NB4 (cell line): ENCODE data around the gene SPHK2.

Source experiments
- DNase-seq: peaks from one replicate; pipeline ENCODE4 v3.0.0; 2010; ENCODE audit warnings: low read depth
- H3K4me3 ChIP-seq: one replicate; pipeline ENCODE4 v1.5.1; 2011; ENCODE audit warnings: mild to moderate bottlenecking, low read depth, low read length, moderate library complexity
- MYC ChIP-seq: IDR thresholded peaks from 2 replicates; pipeline ENCODE4 v1.6.1; 2011; ENCODE audit warnings: low read depth, low read length
- POLR2A ChIP-seq: IDR thresholded peaks from 2 replicates; pipeline ENCODE4 v1.6.1; 2011; ENCODE audit warnings: mild to moderate bottlenecking; ENCODE audit not compliant: insufficient read length; ENCODE audit errors: extremely low read depth
- TF ChIP-seq, protein P1 (sequence below): IDR thresholded peaks from 2 replicates; pipeline ENCODE4 v1.6.1; 2011; ENCODE audit warnings: low read depth, low read length
- TF ChIP-seq, protein P2 (sequence below): IDR thresholded peaks from one replicate; pipeline ENCODE4 v1.5.1; 2012; ENCODE audit warnings: low read depth, low read length

Gene SPHK2

DNA sequence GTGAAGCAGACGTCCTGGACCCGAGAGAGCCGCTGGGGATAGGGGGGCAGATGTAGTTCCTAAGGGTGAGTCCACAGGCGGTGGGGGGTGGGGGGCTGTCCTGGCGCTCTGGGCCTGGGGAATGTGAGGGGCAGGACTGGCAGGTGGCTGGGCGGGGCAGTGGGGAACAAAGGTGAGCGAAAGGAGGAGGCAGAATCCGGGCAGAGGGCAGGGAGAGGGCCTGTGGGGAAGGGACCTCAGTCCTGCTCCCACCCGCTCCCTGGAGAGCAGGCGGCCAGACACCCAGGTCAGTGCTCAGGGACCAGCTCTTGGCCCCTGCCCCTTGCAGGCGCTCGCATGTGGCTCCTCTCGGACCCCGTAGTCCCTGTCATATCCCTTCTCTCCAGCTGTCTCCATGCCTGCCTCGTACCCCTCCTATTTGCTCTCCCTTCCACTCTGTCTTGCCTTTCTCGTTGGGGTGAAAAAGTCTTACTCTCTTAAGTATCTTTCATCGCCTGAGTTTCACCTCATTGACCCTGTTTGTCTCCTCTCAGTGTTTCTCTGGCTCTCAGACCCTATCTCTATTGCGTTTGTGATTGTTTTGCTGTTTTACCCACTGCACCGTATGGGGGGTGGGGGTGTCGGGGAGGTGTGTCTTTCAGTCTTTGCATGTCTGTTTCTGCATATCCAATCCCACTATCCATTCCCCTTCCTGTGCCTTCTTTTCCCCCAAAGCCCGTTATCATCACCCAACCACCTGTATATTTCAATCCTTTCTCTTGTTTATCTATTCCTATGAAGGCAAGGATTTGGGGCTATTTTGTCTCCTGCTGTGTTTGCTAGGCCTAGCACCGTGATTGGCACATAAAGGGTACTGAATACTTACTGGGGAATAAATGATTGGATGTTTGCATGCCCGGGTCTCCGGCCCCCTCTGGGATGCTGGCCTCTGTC lies 5.8 kb downstream of the SPHK2 start:
- H3K4me3 ChIP-seq, result peak overlapping the region; percentile 74
- TF ChIP-seq, protein P1, sequence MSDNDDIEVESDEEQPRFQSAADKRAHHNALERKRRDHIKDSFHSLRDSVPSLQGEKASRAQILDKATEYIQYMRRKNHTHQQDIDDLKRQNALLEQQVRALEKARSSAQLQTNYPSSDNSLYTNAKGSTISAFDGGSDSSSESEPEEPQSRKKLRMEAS, result no peak
- TF ChIP-seq MYC, result no peak
- TF ChIP-seq, protein P2, sequence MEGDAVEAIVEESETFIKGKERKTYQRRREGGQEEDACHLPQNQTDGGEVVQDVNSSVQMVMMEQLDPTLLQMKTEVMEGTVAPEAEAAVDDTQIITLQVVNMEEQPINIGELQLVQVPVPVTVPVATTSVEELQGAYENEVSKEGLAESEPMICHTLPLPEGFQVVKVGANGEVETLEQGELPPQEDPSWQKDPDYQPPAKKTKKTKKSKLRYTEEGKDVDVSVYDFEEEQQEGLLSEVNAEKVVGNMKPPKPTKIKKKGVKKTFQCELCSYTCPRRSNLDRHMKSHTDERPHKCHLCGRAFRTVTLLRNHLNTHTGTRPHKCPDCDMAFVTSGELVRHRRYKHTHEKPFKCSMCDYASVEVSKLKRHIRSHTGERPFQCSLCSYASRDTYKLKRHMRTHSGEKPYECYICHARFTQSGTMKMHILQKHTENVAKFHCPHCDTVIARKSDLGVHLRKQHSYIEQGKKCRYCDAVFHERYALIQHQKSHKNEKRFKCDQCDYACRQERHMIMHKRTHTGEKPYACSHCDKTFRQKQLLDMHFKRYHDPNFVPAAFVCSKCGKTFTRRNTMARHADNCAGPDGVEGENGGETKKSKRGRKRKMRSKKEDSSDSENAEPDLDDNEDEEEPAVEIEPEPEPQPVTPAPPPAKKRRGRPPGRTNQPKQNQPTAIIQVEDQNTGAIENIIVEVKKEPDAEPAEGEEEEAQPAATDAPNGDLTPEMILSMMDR, result no peak
- no peak for TF ChIP-seq POLR2A
- peak; percentile 29 for DNase-seq

DNA sequence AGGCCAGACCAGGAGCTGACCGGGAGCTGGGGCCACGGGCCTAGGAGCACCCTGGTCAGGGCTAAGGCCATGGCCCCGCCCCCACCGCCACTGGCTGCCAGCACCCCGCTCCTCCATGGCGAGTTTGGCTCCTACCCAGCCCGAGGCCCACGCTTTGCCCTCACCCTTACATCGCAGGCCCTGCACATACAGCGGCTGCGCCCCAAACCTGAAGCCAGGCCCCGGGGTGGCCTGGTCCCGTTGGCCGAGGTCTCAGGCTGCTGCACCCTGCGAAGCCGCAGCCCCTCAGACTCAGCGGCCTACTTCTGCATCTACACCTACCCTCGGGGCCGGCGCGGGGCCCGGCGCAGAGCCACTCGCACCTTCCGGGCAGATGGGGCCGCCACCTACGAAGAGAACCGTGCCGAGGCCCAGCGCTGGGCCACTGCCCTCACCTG lies 6.6 kb downstream of the SPHK2 start:
- TF ChIP-seq, protein P2, result no peak
- TF ChIP-seq MYC (no peak), POLR2A (no peak)
- TF ChIP-seq, protein P1, result no peak
- H3K4me3 ChIP-seq, result no peak overlapping the region

DNA sequence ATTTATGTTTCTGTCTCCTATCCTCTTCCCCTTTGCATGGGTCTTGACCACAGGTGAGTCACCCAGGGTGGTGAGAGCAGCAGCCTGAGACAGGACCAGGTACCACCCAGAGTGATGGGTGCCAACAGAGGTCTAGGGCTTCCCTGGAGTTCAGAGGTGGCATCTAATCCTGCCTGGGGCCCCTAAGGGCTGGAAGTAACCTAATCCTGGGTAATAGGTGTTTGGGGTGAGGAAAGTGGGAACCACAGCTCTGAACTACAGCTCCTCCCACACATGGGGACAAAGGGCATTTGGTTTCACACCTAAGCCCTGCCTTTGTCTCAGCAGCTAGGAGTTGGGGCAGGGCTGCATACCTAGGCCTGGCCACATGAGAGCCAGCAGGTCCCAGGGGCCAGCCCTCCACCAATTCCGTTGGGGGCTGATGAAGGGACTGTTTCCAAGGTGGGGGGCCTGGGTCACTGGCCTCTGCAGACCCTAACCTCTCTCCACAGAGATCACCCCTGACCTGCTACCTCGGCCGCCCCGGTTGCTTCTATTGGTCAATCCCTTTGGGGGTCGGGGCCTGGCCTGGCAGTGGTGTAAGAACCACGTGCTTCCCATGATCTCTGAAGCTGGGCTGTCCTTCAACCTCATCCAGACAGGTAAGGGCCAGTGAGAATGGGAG lies 8.0 kb downstream of the SPHK2 start:
- no peak overlapping the region for H3K4me3 ChIP-seq
- TF ChIP-seq MYC (no peak), POLR2A (no peak)
- TF ChIP-seq, protein P1, result no peak
- TF ChIP-seq, protein P2, result no peak
- peak; percentile 57 for DNase-seq

More for the DNA sequence above, 6.6 kb downstream of the SPHK2 start:
- DNase-seq, result peak; percentile 36

DNA sequence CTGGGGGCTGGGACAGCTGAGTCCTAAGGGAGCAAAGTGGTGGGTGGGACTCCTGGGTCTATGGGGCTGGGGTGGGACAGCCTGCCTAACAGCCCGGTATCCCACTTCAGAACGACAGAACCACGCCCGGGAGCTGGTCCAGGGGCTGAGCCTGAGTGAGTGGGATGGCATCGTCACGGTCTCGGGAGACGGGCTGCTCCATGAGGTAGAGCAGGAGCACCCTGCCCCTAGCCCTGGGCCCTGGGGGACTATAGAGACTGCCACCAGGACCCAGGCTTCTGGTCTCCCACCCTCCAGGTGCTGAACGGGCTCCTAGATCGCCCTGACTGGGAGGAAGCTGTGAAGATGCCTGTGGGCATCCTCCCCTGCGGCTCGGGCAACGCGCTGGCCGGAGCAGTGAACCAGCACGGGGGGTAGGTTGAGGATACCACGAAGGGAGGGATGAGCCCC lies 8.6 kb downstream of the SPHK2 start:
- no peak overlapping the region for H3K4me3 ChIP-seq
- TF ChIP-seq, protein P2, result no peak
- TF ChIP-seq POLR2A (no peak), MYC (no peak)
- TF ChIP-seq, protein P1, result no peak
- peak; percentile 38 for DNase-seq

DNA sequence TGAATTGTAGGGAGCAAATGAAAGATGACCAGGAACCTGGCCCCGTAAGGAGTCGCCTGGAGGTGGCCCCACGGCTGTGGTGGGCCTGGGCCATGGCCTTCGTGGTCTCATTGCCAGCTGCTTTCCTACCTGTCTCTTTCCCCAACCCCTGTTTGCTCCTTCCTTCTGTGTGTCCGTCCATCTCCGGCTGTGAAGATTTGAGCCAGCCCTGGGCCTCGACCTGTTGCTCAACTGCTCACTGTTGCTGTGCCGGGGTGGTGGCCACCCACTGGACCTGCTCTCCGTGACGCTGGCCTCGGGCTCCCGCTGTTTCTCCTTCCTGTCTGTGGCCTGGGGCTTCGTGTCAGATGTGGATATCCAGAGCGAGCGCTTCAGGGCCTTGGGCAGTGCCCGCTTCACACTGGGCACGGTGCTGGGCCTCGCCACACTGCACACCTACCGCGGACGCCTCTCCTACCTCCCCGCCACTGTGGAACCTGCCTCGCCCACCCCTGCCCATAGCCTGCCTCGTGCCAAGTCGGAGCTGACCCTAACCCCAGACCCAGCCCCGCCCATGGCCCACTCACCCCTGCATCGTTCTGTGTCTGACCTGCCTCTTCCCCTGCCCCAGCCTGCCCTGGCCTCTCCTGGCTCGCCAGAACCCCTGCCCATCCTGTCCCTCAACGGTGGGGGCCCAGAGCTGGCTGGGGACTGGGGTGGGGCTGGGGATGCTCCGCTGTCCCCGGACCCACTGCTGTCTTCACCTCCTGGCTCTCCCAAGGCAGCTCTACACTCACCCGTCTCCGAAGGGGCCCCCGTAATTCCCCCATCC lies 9.4 kb downstream of the SPHK2 start:
- H3K4me3 ChIP-seq, result no peak overlapping the region
- TF ChIP-seq MYC (no peak), POLR2A (no peak)
- TF ChIP-seq, protein P2, result no peak
- TF ChIP-seq, protein P1, result no peak
- DNase-seq, result peak; percentile 42
